Stimulated activated naive CD8-positive, alpha-beta T cell treated with anti-CD3 and anti-CD28 coated beads, Interleukin-15, Interleukin-2, amounts not matched to agents 100 ng/mL and 50 ng/mL, for 24 hours (primary cell): ENCODE measurements around the gene CBX1.
A peak's percentile ranks its signal among the peaks of the same experiment; 100 is the strongest.
"Not testable (repeated sequence)": the region's sequence is repeated elsewhere in the genome, so short reads cannot be mapped to it uniquely, and the experiment has no call there.

Experiments used
- H3K27ac Mint-ChIP-seq: one replicate; pipeline ENCODE4 v1.8.0; 2021; ENCODE audit warnings: mild to moderate bottlenecking, mixed read lengths
- H3K27me3 Mint-ChIP-seq: one replicate; pipeline ENCODE4 v1.8.0; 2021; ENCODE audit warnings: mixed read lengths
- H3K36me3 Mint-ChIP-seq: one replicate; pipeline ENCODE4 v1.8.0; 2021; ENCODE audit warnings: low read depth, mixed read lengths
- H3K4me1 Mint-ChIP-seq: one replicate; pipeline ENCODE4 v1.8.0; 2021; ENCODE audit warnings: low read depth, mixed read lengths
- H3K4me3 Mint-ChIP-seq: one replicate; pipeline ENCODE4 v1.8.0; 2021; ENCODE audit warnings: mild to moderate bottlenecking, mixed read lengths
- H3K9me3 Mint-ChIP-seq: one replicate; pipeline ENCODE4 v1.8.0; 2021; ENCODE audit warnings: mixed read lengths

CBX1 gene

DNA sequence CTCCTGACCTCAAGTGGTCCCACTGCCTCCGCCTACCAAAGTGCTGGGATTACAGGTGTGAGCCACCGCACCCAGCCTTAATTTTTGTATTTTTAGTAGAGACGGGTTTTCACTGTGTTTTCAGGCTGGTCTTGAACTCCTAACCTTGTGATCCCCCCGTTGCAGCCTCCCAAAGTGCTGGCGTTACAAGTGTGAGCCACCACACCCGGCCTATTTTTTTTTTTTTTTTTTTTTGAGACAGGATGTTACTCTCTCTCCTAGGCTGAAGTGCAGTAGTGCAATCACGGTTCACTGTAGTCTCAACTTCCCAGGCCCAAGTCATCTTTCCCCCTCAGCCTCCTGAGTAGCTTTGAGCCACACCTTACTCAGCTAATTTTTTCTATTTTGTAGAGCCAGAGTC is 3.2 kb upstream of the CBX1 start:
- H3K27me3 Mint-ChIP-seq, result no peaks in the 10 kb centered on the region
- H3K4me1 Mint-ChIP-seq, result peaks cover 65% of the 10 kb centered on the region
- H3K27ac Mint-ChIP-seq, result no peak overlapping the region

GRCh38 chr17:48102798-48103715 is 1.8 kb upstream of the CBX1 start:
- Mint-ChIP-seq H3K27ac (peak overlapping the region; percentile 63), H3K4me1 (peaks cover 56% of the 10 kb centered on the region), H3K36me3 (no peaks in the 10 kb centered on the region), H3K27me3 (no peaks in the 10 kb centered on the region), H3K9me3 (peaks cover 9% of the 10 kb centered on the region), H3K4me3 (peak overlapping the region; percentile 48)

More for the DNA sequence above, 3.2 kb upstream of the CBX1 start:
- peak overlapping the region; percentile 34 for H3K4me3 Mint-ChIP-seq
- H3K36me3 Mint-ChIP-seq, result no peaks in the 10 kb centered on the region
- peaks cover 9% of the 10 kb centered on the region for H3K9me3 Mint-ChIP-seq

DNA sequence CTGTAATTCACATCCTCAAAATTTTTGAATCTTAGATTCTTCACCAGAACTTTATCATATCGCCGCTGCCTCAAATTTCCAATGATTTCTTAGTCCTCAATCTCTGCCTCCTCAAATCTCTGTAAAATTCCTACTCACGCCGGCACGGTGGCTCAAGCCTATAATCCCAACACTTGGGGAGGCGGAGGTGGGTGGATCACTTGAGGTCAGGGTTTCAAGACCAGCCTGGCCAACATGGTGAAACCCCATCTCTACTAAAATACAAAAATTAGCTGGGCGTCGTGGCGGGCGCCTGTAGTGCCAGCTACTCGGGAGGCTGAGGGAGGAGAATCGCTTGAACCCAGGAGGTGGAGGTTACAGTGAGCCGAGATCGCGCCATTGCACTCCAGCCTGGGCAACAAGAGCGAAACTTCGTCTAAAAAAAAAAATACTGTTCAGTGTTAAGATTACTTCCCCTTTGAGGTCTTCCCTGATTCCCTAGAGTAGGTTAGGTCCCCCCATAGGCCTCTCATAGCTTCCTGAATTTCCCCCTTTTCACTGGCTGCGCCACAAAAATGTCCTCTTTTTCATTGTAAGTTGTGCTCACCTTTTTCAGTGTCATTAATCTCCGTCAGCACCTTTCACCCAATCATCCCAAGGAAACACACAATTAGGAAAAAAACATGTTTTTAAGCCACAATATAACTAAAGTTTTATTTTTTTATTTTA is 919 bp upstream of the CBX1 start:
- H3K36me3 Mint-ChIP-seq, result no peaks in the 10 kb centered on the region
- H3K9me3 Mint-ChIP-seq, result peaks cover 9% of the 10 kb centered on the region
- peak overlapping the region; percentile 97 for H3K4me3 Mint-ChIP-seq
- H3K4me1 Mint-ChIP-seq, result peaks cover 58% of the 10 kb centered on the region
- peak overlapping the region; percentile 80 for H3K27ac Mint-ChIP-seq
- no peaks in the 10 kb centered on the region for H3K27me3 Mint-ChIP-seq

GRCh38 chr17:48100591-48101011 is 677 bp downstream of the CBX1 start:
- H3K27ac Mint-ChIP-seq, result peak overlapping the region; percentile 91
- H3K27me3 Mint-ChIP-seq, result no peaks in the 10 kb centered on the region
- H3K4me1 Mint-ChIP-seq, result peaks cover 58% of the 10 kb centered on the region
- H3K36me3 Mint-ChIP-seq, result peaks cover 1% of the 10 kb centered on the region
- H3K4me3 Mint-ChIP-seq, result peak overlapping the region; percentile 97
- peaks cover 9% of the 10 kb centered on the region for H3K9me3 Mint-ChIP-seq

DNA sequence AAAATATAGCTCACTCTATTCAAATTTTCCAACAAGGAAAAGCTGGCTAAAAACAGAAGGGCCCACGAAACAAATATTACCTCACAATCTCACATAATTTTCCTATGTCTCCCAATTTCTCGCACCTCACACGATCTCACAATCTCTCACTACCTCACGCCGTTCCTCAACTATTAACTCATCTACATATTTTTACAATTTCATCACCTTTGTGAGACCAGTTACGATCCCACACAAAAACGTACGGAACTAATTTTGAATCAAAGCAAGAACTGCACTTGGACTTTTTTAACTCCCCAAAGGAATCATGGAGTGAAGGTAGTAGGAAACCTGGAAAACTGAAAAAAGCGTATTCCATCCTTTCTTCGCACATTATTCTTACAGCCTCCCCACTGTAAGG is 1.1 kb downstream of the CBX1 start:
- no peaks in the 10 kb centered on the region for H3K27me3 Mint-ChIP-seq
- peak overlapping the region; percentile 3 for H3K27ac Mint-ChIP-seq
- H3K4me3 Mint-ChIP-seq, result peak overlapping the region; percentile 97
- H3K36me3 Mint-ChIP-seq, result peaks cover 3% of the 10 kb centered on the region
- peaks cover 9% of the 10 kb centered on the region for H3K9me3 Mint-ChIP-seq
- H3K4me1 Mint-ChIP-seq, result peaks cover 58% of the 10 kb centered on the region

GRCh38 chr17:48095611-48096010 is 5.7 kb downstream of the CBX1 start:
- H3K9me3 Mint-ChIP-seq, result no peaks in the 10 kb centered on the region
- no peaks in the 10 kb centered on the region for H3K27me3 Mint-ChIP-seq
- peaks cover 7% of the 10 kb centered on the region for H3K36me3 Mint-ChIP-seq
- no peak overlapping the region for H3K4me3 Mint-ChIP-seq
- no peak overlapping the region for H3K27ac Mint-ChIP-seq
- peaks cover 26% of the 10 kb centered on the region for H3K4me1 Mint-ChIP-seq

DNA sequence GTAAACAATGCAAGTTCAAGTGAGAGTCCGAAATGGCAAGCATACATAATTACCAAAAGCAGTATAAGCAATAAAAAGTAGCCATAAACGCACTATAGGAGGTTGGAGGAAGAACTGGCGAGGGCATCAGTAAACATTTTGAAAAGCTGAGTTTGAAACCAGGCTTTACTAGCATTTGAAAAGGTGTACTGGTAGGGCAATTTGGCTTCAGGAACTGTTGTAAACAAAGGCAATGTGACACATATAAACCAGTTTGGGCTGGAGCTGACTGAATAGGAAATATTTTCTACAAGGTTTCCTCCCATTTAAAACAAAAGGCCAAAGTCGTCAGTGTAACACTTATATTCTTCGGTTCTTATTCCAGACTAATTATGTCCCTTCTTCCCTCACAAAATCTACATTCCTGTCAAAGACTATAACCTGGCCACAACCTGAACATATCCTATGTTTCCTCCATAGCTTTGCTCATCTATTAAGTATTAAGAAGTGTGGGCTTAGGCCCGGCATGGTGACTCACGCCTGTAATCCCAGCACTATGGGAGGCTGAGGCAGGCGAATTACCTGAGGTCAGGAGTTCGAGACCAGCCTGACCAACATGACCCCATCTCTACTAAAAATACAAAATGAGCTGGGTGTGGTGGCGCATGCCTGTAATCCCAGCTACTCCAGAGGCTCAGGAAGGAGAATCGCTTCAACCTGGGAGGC is 7.8 kb downstream of the CBX1 start:
- Mint-ChIP-seq H3K4me3 (no peak overlapping the region), H3K36me3 (peaks cover 15% of the 10 kb centered on the region), H3K4me1 (peaks cover 14% of the 10 kb centered on the region), H3K27ac (no peak overlapping the region), H3K27me3 (no peaks in the 10 kb centered on the region), H3K9me3 (no peaks in the 10 kb centered on the region)

DNA sequence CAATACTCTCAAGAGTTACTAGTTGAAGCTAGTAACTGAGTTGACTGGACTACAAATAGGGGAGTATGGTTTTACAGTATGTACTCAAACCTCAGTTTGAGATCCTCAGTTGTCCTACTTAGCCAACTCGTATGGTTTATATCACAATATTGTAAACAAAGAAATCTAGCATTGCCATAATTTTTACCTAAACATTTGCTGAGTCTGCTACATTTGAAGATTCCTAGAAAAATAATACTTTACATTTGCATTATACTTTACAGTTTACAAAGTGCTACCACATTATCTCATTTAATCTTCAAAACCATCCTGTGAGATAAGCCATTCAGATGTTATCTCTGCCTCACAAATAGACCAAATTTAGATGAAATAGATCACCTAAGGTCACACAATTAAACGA is 16.3 kb downstream of the CBX1 start:
- peaks cover 11% of the 10 kb centered on the region for H3K36me3 Mint-ChIP-seq
- H3K9me3 Mint-ChIP-seq, result no peaks in the 10 kb centered on the region
- no peak overlapping the region for H3K27ac Mint-ChIP-seq
- H3K4me3 Mint-ChIP-seq, result no peak overlapping the region
- peaks cover 4% of the 10 kb centered on the region for H3K4me1 Mint-ChIP-seq
- H3K27me3 Mint-ChIP-seq, result no peaks in the 10 kb centered on the region

DNA sequence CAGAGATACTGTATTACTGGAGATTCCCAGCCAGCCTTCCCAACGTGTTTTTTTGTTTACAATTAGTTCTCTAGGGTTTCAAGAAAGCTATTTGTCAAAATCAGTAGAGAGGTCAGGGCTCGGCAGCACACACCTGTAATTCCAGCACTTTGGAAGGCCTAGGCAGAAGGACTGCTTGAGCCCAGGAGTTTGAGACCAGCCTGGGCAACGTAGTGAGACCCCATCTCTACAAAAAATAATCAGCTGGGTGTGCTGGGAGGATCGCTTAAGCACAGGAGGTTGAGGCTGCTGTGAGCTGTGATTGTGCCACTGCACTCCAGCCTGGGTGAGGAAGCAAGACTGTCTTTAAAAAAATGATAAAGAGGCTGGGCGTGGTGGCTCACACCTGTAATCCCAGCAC is 19.4 kb downstream of the CBX1 start:
- H3K4me3 Mint-ChIP-seq, result no peak overlapping the region
- H3K27ac Mint-ChIP-seq, result no peak overlapping the region
- peaks cover 4% of the 10 kb centered on the region for H3K4me1 Mint-ChIP-seq
- H3K27me3 Mint-ChIP-seq, result no peaks in the 10 kb centered on the region
- no peaks in the 10 kb centered on the region for H3K9me3 Mint-ChIP-seq
- H3K36me3 Mint-ChIP-seq, result peaks cover 8% of the 10 kb centered on the region

DNA sequence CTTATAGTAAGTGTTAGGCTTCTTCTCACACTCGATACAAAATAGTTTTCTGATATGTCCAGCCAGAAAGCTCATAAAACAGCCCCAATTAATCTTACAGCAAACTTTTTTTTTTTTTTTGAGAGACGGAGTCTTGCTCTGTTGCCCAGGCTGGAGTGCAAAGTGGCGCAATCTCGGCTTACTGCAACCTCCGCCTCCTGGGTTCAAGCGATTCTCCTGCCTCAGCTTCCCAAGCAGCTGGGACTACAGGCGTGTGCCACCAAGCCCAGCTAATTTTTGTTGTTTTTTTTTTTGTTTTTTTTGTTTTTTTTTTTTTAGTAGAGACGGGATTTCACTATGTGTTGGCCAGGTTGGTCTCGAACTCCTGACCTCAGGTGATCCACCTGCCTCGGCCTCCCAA is 24.1 kb downstream of the CBX1 start:
- not testable (repeated sequence) for H3K4me3 Mint-ChIP-seq, H3K9me3 Mint-ChIP-seq, H3K27ac Mint-ChIP-seq, H3K27me3 Mint-ChIP-seq, H3K4me1 Mint-ChIP-seq
- peaks cover 31% of the 10 kb centered on the region for H3K36me3 Mint-ChIP-seq

- Mint-ChIP-seq H3K4me3 (no peak overlapping the region), H3K4me1 (no peaks in the 10 kb centered on the region), H3K27me3 (no peaks in the 10 kb centered on the region), H3K27ac (no peak overlapping the region), H3K9me3 (no peaks in the 10 kb centered on the region), H3K36me3 (peaks cover 34% of the 10 kb centered on the region)
Observed at GRCh38 chr17:48074322-48075081, 26.8 kb downstream of the CBX1 start.

DNA sequence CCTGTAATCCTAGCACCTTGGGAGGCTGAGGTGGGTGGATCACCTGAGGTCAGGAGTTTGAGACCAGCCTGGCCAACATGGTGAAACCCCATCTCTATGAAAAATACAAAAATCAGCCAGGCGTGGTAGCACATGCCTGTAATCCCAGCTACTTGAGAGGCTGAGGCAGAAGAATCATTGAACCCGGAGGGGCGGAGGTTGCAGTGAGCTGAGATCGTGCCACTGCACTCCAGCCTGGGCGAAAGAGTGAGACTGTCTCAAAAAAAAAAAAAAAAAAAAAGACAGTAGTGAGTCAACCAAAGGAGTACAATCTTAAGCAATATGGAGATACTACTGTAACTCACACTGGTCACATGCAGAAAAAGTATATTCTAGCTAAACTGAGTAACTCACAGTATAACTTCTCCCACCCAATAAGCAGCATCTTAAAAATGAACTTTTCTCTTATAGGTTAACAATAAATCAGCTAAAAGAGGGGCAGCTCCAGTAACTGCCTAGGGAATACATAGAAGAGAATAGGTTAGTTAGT is 27.6 kb downstream of the CBX1 start:
- H3K4me1 Mint-ChIP-seq, H3K4me3 Mint-ChIP-seq, H3K27ac Mint-ChIP-seq, H3K27me3 Mint-ChIP-seq, H3K9me3 Mint-ChIP-seq: not testable (repeated sequence)
- peaks cover 39% of the 10 kb centered on the region for H3K36me3 Mint-ChIP-seq

- H3K27me3 Mint-ChIP-seq, H3K9me3 Mint-ChIP-seq, H3K4me1 Mint-ChIP-seq, H3K27ac Mint-ChIP-seq, H3K4me3 Mint-ChIP-seq: not testable (repeated sequence)
- H3K36me3 Mint-ChIP-seq, result peaks cover 44% of the 10 kb centered on the region
Observed at GRCh38 chr17:48072811-48073210, 28.5 kb downstream of the CBX1 start.

GRCh38 chr17:48071654-48072053 is 29.6 kb downstream of the CBX1 start:
- Mint-ChIP-seq H3K27ac (no peak overlapping the region), H3K4me1 (no peaks in the 10 kb centered on the region), H3K9me3 (no peaks in the 10 kb centered on the region), H3K27me3 (no peaks in the 10 kb centered on the region), H3K4me3 (no peak overlapping the region), H3K36me3 (peaks cover 44% of the 10 kb centered on the region)
